ENCODE data around the gene DUSP28. TPM values are rescaled to one million over a fixed set of nuclear protein-coding genes. Genes with fewer than 3 reads are reported as not detected.
"Not testable (repeated sequence)": the region's sequence is repeated elsewhere in the genome, so short reads cannot be mapped to it uniquely, and the experiment has no call there.

Gene DUSP28
- total and polyA plus RNA-seq, 2 donors (not counting 1 experiment from before 2014, with no cell fraction given) = 19.0 to 19.1 TPM

GRCh38 chr2:240538031-240538780 lies 22.0 kb upstream of the DUSP28 start:
- Mint-ChIP-seq H3K27me3 (no peaks in the 10 kb centered on the region), H3K4me1 (peaks cover 2% of the 10 kb centered on the region), H3K9me3 (ENCODE audit: insufficient read depth) (no peaks in the 10 kb centered on the region), H3K4me3 (no peak overlapping the region), H3K27ac (no peak overlapping the region)
- Histone ChIP-seq H3K27me3 (replicated peaks in 1 of 4; ENCODE audit: control extremely low read depth in 1 of 4, control insufficient read depth in 3 of 4, insufficient read depth in 4 of 4, low read length in 3 of 4) (no peaks in the 10 kb centered on the region), H2AFZ (ENCODE audit: insufficient read depth, low read depth, low read length, poor library complexity, severe bottlenecking) (no peak overlapping the region), H3K36me3 (replicated peaks in 1 of 2; ENCODE audit: control extremely low read depth in 1 of 2, control insufficient read depth in 1 of 2, extremely low read depth in 1 of 2, insufficient read depth in 2 of 2, low read length in 1 of 2) (peaks cover 3 to 29% of the 10 kb centered on the region in 2 experiments), H4K20me1 (ENCODE audit: control insufficient read depth, insufficient read depth, low read length, poor library complexity, severe bottlenecking) (peaks cover 7% of the 10 kb centered on the region), H3K27ac (ENCODE audit: low read length in 2 of 2) (no peak overlapping the region), H3K9ac (ENCODE audit: low read length) (no peak overlapping the region), H3K4me2 (replicated peaks; ENCODE audit: low read depth, low read length, poor library complexity, severe bottlenecking) (no peak overlapping the region), H3K79me2 (ENCODE audit: control insufficient read depth, insufficient read depth, low read length) (peaks cover 20% of the 10 kb centered on the region), H3K4me3 (ENCODE audit: control extremely low read depth in 1 of 5, extremely low read depth in 1 of 5, insufficient read depth in 1 of 5, low read depth in 2 of 5, low read length in 4 of 5) (no peak overlapping the region), H3K4me1 (ENCODE audit: control insufficient read depth in 2 of 2, insufficient read depth in 2 of 2, low read length in 2 of 2) (no peaks in the 10 kb centered on the region), H3K9me3 (ENCODE audit: control extremely low read depth in 1 of 3, control insufficient read depth in 2 of 3, insufficient read depth in 1 of 3, low read length in 2 of 3) (peaks cover 0 to 1% (median 0%) of the 10 kb centered on the region in 3 donors)
- intact Hi-C loops (cut with micrococcal nuclease) = no loop called here
- DNase-seq = no peak
- ChIA-PET POLR2A (no interaction called here), CTCF (no interaction called here)
- TF ChIP-seq CTCF (IDR thresholded peaks at IDR 0.05) (no peak), EZH2 (IDR thresholded peaks at IDR 0.05; ENCODE audit: borderline replicate concordance, insufficient read depth, low read depth, low read length, poor library complexity, severe bottlenecking) (no peak)
- ATAC-seq (ENCODE audit: low read depth) = no peak
- WGBS (ENCODE audit: insufficient coverage) = 96% methylated on average over 38 of the region's 43 CpGs

GRCh38 chr2:240539101-240539500 lies 21.1 kb upstream of the DUSP28 start:
- H3K9me3 ChIP-seq (ENCODE audit: control extremely low read depth in 1 of 3, control insufficient read depth in 2 of 3, insufficient read depth in 1 of 3, low read length in 2 of 3); H3K27ac Mint-ChIP-seq; intact Hi-C loops (cut with micrococcal nuclease); H3K27me3 ChIP-seq (replicated peaks in 1 of 4; ENCODE audit: control extremely low read depth in 1 of 4, control insufficient read depth in 3 of 4, insufficient read depth in 4 of 4, low read length in 3 of 4); ATAC-seq (ENCODE audit: low read depth); H3K4me3 Mint-ChIP-seq; H3K4me1 ChIP-seq (ENCODE audit: control insufficient read depth in 2 of 2, insufficient read depth in 2 of 2, low read length in 2 of 2); H3K27me3 Mint-ChIP-seq; H3K4me1 Mint-ChIP-seq; H4K20me1 ChIP-seq (ENCODE audit: control insufficient read depth, insufficient read depth, low read length, poor library complexity, severe bottlenecking); H3K4me3 ChIP-seq (ENCODE audit: control extremely low read depth in 1 of 5, extremely low read depth in 1 of 5, insufficient read depth in 1 of 5, low read depth in 2 of 5, low read length in 4 of 5); H3K9ac ChIP-seq (ENCODE audit: low read length); POLR2A ChIA-PET; H3K9me3 Mint-ChIP-seq (ENCODE audit: insufficient read depth); H3K27ac ChIP-seq (ENCODE audit: low read length in 2 of 2); DNase-seq; H3K4me2 ChIP-seq (replicated peaks; ENCODE audit: low read depth, low read length, poor library complexity, severe bottlenecking); CTCF ChIA-PET; H2AFZ ChIP-seq (ENCODE audit: insufficient read depth, low read depth, low read length, poor library complexity, severe bottlenecking): not testable (repeated sequence)
- Histone ChIP-seq H3K79me2 (ENCODE audit: control insufficient read depth, insufficient read depth, low read length) (peaks cover 20% of the 10 kb centered on the region), H3K36me3 (replicated peaks in 1 of 2; ENCODE audit: control extremely low read depth in 1 of 2, control insufficient read depth in 1 of 2, extremely low read depth in 1 of 2, insufficient read depth in 2 of 2, low read length in 1 of 2) (peaks cover 0 to 29% of the 10 kb centered on the region in 2 experiments)
- WGBS (ENCODE audit: insufficient coverage) = 98% methylated on average over 14 of the region's 17 CpGs

Measured in B cell (primary cell).